Amniotic stem cell (primary cell): ENCODE data around the gene SUFU.
A peak's percentile ranks its signal among the peaks of the same experiment; 100 is the strongest.
"Not testable (repeated sequence)": the region's sequence is repeated elsewhere in the genome, so short reads cannot be mapped to it uniquely, and the experiment has no call there.

Source experiments
- DNase-seq: peaks from one replicate; lab custom pipeline; 2025; lab: John Stamatoyannopoulos, UW

The SUFU gene

DNA sequence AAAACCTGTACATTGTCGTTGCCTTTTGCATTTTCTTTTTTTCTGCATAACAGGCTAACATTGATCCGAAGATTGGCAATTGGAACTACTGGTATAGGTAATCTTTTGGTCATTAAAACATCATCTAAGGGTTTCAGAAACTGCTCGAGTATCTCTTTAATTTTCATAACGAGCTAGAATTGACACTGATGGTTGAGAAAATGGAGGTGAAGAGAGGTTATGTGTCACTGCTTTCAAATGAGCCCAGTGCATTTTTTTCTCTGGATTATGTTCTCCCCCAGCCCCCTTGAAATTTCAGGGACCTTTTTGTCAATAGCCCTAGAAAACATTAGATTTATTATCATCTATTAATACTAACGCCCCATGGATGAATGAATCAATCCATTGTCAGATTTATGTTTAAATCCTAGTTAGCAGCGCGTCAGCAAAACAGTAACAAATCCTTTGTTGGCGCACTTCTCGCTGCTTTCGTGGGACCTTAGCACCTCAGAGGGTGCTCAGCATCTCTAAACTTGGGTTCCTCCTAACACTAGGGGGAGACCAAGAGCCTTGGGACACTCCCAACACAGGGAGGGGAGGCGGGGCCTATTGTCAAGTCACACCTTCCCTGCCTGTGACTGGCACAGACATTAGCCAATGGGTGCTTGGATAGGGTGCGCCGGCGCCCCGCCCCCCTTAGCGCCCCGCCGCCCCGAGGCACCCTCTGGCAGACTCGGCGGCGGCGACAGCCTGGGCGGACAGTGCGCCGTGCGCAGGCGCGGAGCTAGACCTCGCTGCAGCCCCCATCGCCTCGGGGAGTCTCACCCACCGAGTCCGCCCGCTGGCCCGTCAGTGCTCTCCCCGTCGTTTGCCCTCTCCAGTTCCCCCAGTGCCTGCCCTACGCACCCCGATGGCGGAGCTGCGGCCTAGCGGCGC, at the start of gene SUFU:
TSS of gene SUFU (plus strand) at position 709 of the 915 bp plus-strand sequence. CDS start at position 890, 181 bp downstream.
- DNase-seq = peak; percentile 99

DNA sequence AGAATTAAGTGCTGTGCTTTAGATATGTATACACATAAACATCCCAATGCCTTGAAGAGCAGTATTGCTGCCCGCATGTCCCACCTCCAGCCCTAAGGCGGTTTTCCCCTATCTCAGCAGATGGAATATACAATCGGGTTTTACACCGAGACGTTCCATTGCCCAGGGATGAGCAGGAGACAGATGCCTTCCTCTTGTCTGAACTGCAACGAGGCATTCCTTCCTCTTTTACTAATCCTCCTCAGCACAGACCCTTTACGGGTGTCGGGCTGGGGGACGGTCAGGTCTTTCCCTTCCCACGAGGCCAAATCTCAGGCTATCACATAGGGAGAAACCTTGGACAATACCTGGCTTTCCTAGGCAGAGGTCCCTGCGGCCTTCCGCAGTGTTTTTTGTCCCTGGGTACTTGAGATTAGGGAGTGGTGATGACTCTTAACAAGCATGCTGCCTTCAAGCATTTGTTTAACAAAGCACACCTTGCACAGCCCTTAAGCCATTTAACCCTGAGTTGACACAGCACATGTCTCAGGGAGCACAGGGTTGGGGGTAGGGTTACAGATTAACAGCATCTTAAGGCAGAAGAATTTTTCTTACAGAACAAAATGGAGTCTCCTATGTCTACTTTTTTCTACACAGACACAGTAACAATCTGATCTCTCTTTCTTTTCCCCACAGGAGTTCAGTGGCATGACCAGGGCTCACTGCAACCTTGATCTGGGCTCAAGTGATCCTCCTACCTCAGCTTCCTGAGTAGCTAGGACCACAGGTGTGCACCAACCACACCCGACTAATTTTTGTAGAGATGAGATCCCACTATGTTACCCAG, 48.9 kb upstream of the SUFU start:
- DNase-seq = not testable (repeated sequence)

DNA sequence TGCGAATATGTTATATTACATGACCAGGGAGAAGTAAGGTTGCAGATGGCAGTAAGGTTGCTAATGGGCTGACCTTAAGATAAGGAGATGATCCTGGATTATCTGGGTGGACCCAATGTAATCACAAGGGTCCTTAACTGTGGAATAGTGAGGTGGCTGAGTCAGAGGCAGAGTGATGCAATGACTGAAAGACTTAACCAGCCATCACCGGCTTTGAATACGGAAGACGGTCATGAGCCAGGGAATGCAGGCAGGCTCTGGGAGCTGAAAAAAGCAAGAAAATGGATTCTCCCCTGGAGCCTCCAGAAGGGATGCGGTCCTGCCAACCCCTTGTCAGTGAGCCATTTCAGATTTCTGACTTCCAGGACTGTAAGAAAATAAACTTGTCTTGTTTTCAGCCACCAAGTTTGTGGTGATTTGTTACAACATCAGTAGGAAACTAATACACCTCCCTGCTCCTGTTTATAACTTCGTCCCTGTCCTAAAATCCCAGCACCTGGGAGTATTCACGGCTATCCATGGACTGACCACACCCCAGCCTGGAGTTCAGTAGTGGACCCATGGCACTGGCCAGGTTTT, 47.8 kb upstream of the SUFU start:
- no peak for DNase-seq

DNA sequence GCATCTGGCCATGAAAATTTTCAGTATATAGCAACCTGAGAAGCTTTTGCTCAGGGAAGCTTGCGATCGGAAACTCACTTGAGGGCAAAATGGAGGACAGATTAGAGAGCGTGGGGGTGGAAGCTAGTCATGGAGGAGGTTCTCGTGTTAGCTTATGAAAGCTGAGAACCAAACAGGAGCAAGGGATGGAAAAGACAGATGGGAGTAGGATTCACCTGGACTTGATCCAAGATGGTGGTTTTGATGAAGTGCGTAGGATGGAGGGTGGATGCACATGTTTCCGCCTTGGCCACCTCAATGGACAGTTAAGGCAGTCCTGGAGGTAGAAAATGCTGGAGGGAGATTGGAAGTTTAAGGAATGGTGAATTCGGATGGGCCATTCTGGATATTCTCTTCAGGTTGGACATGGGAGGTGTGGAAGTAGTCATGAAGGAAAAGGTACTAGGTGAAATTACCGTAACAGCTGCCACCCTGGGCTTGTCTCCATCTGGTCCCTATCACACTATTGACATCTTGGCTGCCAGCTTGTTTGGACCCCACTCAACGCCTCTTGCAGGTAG, 46.1 kb upstream of the SUFU start:
- DNase-seq = no peak

DNA sequence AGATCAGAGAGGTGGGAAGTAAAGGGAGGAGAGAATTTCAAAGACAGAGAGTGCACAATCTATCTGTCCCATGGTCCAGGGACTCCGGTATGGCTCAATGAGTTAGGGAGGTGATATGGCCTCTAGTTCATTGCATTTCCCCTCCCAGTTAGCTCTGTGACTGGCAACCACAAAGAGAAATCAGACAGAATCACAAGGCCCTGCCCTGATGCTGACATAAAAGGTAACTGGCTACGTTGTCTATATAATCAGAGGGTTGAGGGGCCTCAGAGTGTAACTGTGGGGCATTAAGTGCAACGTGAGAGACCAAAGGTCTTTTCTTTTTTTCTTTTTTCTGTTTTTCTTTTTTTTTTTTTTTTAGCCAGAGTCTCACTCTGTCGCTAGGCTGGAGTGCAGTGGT, 45.1 kb upstream of the SUFU start:
- DNase-seq = no peak

DNA sequence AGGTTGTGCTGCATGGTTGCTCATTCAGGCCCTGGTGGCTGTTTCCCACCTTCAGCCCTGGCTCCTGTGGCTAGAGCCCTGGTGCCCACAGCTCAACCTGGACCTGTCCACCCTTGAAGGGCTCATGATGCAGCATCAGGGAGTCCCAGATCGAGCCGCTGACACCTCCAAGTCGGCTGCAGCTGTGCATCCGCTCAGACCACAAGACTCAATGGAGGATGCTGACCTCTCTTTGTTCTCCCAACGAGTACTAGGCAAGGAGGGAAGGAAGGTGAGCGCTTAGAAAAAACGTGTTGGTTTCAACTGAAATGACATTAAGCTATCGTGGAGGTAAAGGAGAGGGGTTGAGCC, 43.0 kb upstream of the SUFU start:
- no peak for DNase-seq

DNA sequence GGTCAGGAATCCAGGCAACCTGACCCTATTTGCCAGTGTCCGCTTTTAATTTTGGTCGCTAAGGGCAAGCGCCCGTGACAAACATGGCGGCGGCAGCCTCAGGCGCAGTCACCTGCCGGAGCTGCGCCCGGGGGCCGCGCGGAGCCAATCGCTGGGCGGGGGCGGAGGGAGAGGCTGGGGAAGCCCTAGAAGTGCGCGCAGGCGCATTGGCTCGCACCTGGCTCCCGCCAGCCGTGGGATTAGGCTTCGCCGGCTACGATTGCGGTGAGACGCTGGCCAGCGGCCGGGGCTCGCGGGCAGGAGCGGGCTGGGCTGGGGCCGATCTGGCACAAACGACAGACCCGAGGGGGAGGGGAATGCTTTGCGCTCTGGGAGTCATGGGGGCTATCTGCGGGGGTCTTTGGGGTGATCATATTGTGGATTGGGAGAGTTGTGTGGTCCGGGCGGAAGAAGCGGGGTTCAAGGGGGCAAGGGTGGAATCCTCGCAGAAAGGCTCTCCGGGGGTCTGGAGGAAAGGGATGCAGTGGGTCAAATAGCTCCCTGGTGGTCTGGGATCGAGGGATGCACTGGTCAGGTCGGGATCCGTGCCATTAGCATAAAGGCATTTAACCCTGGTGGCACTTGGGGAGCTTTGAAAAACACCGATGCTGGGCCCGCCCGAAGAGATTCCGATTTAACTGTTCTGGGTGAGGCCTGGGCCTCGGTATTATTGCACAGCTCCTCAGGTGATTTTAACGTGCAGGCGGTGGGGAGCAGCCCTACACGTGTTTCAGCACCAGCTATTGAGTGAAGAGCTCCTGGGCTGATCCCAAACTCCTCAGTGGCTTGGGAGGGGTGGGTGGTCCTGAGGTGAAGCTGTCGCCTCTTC, 42.4 kb upstream of the SUFU start:
- DNase-seq = peak; percentile 31

DNA sequence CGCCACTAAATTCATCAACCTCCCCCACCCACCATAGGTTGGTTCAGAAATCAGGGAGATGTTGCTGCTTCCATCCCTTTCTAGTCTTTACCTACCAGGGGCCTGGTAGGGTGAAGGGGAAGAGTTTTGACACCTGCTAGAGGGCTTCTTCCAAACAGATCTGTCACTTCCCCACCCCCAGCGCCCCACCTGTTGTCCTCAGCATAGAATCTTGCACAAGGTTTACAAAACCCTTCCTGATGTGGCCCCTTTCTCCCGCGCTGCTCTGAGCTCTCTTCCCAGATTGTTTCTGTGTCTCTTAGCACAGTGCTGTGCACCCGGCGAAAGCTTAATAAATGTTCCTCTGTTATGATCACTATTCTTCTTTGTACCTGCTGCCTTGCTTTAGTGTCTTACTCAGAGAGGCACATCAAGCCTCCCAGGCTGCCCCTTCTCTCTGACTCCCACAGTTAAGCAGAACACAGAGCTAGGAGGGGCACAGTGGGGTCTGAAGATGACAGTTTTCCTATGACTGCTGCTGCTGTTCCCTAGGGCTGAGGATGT, 41.2 kb upstream of the SUFU start:
- no peak for DNase-seq

DNA sequence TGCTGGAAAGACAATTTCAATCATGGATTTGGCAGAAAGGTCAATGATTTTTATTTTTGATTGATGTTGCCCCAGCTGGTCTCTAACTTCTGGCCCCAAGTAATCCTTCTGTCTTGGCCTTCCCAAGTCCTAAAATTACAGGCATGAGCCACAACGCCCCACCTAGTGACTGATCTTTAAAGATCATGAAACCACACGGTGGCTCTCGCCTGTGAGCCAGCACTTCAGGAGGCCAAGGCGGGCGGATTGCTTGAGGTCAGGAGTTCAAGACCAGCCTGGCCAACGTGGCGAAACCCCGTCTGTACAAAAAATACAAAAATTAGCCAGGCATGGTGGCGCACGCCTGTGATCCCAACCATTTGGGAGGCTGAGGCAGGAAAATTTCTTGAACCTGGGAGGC, 39.8 kb upstream of the SUFU start:
- DNase-seq = no peak

DNA sequence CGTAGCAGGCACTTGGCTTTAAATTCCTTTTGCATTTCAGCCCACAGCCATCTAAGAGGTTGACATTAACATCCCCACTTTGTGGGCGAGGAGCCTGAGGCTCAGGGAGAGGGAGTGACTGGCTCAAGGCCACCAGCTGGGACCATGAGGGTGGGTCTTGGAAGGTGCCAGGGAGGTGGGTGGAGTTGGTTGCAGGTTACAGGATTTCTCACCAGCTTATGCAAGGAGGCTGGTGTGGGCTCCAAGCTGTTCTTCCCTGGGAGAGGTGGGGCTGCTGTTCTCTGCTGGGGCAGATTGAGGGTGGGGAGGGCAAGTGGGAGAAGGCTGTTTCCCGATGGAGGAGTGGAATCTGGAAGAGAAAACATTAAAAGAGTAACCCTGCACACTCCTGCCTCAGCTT, 38.3 kb upstream of the SUFU start:
- no peak for DNase-seq

DNA sequence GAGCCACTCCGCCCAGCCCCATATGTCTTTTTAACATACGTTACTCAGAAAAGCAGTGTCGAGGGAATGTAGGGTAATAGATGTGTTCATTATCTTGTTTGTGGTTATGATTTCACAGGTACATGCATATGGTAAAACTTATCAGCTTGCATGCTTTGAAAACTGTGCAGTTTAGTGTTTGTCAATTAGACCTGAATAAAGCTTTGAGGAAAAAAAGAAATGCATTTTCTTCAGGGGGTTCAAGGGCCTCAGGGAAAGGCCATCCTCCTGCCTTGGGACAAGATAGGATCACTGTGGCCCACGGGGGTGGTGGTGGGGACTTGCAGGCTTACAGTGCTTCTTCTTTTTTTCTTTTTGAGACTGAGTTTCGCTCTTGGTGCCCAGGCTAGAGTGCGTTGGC, 36.5 kb upstream of the SUFU start:
- DNase-seq = no peak

DNA sequence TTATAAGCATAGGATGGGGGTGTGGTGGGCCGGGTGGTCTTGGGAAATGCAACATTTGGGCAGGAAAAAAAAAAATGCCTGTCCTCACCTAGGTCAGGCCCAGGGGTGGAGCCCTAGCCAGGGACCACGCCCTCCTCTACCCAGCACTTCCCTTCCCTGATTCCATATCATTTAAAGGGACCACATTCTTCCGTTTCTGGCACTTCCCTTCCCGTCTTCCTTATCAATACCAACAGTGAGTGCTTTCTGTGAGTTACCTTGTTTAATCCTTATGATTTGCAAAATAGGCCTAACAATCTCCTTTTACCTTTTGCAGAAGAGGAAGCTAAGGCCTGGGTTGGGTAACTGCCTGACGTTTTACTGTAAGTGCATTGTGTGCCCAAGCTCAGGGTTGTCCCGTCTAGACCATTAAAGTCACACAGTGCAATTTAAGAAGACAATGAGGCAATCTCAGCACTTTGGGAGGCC, 35.8 kb upstream of the SUFU start:
- DNase-seq = no peak

DNA sequence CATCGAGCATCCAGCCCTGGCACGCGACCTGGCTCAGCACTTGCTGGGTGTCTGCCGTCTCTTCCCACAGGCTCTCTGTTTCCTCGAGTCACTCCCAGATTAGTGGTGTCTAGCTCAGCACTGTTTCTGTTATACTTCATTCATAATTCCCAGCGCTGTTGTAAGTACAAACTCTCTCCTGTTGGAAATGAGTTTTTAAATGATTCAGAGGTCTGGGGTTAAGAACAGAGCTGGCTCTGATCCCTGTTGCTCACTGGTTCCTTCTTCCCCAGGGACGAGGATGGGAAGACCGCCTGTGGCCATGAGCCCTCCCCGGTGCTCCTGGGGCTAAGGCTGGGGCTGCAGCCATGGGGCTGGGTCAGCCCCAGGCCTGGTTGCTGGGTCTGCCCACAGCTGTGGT, 35.1 kb upstream of the SUFU start:
- no peak for DNase-seq

DNA sequence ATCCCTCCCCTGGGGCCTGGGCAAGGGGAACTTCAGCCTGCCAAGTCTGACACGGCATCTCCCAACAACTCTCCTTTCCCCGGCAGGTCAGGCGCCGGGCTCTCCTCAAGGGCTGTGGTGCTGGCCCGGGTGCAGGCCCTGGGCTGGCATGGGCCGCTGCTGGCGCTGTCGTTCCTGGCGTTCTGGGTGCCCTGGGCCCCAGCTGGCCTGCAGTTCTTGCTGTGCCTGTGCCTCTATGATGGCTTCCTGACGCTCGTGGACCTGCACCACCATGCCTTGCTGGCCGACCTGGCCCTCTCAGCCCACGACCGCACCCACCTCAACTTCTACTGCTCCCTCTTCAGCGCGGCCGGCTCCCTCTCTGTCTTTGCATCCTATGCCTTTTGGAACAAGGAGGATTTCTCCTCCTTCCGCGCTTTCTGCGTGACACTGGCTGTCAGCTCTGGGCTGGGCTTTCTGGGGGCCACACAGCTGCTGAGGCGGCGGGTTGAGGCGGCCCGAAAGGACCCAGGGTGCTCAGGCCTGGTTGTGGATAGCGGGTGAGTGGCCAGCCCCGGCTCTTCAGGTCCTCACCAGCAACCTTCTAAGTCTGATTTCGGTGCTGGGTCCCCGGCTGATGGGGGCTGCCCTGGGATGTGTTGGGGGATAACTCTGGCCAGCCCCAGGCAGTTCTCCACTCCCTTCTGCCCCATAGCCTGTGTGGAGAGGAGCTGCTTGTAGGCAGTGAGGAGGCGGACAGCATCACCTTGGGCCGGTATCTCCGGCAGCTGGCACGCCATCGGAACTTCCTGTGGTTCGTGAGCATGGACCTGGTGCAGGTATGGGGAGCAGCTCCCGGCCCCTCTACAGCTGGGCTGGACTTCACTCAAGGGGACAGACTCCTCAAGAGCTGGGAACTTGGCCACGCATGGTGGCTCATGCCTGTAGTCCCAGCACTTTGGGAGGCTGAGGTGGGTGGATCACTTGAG, 32.9 kb upstream of the SUFU start:
- DNase-seq = no peak

DNA sequence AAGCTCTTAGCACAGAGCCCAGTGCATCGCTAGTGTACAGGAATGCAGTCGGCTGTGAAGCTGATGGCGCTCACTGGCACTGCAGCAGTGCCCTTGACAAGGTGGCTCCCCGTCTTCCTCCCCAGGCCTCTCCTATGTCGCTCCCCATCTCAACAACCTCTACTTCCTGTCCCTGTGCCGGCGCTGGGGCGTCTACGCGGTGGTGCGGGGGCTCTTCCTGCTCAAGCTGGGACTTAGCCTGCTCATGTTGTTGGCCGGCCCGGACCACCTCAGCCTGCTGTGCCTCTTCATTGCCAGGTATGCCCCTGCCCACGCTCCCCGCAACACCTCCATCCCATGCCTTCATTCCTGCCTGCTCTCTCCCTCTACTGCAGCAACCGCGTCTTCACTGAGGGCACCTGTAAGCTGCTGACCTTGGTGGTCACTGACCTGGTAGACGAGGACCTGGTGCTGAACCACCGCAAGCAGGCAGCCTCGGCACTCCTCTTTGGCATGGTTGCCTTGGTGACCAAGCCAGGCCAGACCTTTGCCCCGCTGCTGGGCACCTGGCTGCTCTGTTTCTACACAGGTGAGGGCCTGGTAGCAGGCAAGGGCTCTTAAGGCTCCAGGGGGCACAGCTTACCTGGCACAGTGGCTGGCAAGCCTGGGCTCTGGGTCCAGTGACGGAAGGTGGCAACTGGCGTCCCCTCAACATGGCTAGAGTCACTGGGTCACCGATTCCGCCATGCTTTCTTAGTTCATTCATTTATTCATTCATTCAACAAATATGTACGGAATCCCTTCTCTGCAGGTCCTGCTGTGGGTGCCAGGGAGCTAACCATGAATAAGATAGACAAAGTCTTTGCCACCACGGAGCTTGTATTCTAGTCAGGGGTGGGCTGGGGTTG, 30.1 kb upstream of the SUFU start:
- no peak for DNase-seq

DNA sequence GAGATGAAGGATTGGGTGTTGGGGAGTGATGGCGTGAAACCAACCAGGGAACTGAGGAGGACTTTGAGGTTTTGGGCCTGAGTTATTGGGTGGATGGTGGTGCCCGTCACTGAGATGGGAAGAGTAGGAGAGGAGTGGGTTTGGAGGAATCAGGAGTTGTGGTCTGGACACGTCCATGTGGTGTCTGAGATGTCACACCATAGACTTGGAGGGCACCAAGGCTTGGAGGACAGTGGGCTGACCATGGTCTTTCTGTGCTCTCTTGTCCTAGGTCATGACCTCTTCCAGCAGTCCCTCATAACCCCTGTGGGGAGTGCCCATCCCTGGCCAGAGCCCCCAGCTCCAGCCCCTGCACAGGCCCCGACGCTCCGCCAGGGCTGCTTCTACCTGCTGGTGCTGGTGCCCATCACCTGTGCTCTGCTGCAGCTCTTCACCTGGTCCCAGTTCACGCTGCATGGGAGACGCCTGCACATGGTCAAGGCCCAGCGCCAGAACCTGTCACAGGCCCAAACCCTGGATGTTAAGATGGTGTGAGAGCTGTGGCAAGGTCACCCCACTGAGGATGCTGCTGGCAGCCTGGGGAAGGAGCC, 28.2 kb upstream of the SUFU start:
- DNase-seq = no peak

DNA sequence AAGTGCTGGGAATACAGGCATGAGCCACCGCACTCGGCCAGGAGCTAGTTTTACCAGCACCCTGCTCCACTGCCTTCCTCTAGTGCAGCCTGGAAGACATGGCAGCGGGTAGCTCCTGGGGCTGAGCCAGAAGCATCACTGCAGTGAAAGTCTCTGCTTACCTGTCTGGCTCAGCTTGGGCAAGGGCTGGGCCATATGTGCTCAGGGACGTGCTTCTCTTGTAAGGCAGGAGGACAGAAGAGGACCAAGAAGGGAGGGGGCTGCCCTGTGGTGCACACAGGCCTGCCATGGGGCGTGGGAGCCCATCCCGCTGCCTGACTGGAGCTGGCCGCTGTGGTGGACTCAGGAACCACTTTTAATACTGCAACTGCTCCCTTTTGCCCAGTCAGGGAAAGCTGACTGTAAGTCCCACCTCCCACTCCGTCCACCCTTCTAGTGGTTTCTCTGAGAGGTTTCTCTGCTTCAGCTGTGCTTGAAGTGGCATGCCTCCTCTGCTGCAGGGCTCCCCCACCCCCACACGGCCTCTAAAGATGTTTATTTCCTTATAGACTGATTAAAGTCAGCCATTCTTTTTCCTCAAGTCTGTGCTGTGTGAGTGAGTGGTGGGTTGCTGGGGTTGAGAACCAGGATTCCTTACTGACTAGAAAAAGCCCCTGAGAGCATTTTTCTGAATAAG, 27.2 kb upstream of the SUFU start:
- DNase-seq = no peak

DNA sequence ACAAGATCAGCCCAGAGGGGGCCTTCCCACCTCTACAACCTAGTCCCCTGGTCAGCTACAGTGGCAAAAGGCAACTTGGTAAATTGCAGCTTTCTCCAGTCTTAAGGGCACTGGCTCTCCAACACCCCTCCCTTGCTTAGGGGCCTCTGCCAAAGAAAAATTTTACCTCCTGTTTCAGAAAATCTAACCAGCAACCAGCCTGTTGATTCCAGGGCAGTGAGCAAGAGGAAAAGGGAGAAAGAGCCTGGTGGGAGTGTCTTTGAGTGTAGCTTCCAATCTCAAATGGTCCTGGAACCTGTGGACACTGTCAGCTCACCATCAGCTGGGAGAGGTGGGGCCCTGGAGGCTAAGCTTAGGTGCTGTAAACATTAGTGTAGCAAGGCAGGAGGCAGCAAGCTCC, 24.1 kb upstream of the SUFU start:
- no peak for DNase-seq
